A673 (cell line): Measurements from ENCODE around the gene KLK11.

ENCODE experiments used
- EZH2 ChIP-seq: fragments of 200-600 bp; sonication (generic); IDR thresholded peaks from 2 replicates; pipeline ENCODE4 v1.6.1; 2017; ENCODE audit warnings: borderline replicate concordance, low read depth, mild to moderate bottlenecking, mixed read lengths, antibody characterized with exemption, low read length; ENCODE audit not compliant: poor library complexity, severe bottlenecking
- TF ChIP-seq, protein P1 (sequence below): fragments of 300-800, 200-600 bp; sonication (generic); conservative IDR thresholded peaks from 2 replicates; pipeline ENCODE4 v1.5.1; 2017; ENCODE audit warnings: low read depth, mild to moderate bottlenecking, antibody characterized with exemption, low read length, moderate library complexity, mixed read lengths

DNA sequence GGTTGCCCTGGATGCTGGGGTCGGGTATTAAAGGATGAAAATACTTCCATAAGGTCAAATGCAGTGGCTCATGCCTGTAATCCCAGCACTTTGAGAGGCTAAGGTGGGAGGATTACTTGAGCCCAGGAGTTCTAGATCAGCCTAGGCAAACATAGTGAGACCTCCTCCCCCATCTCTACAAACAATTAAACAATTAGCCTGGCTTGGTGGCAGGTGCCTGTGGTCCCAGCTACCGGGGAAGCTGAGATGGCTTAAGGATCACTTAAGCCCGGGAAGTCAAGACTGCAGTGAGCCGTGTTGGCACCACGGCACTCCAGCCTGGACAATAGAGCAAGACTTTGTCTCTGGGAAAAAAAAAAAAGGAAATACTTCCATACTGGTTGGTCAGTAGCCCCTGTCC, 1.5 kb downstream of the KLK11 start:
- TF ChIP-seq, protein P1, sequence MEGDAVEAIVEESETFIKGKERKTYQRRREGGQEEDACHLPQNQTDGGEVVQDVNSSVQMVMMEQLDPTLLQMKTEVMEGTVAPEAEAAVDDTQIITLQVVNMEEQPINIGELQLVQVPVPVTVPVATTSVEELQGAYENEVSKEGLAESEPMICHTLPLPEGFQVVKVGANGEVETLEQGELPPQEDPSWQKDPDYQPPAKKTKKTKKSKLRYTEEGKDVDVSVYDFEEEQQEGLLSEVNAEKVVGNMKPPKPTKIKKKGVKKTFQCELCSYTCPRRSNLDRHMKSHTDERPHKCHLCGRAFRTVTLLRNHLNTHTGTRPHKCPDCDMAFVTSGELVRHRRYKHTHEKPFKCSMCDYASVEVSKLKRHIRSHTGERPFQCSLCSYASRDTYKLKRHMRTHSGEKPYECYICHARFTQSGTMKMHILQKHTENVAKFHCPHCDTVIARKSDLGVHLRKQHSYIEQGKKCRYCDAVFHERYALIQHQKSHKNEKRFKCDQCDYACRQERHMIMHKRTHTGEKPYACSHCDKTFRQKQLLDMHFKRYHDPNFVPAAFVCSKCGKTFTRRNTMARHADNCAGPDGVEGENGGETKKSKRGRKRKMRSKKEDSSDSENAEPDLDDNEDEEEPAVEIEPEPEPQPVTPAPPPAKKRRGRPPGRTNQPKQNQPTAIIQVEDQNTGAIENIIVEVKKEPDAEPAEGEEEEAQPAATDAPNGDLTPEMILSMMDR, result no peak
- no peak for TF ChIP-seq EZH2
